Kidney (tissue), 14 donors: ENCODE data around the gene ZDBF2. TPM values are rescaled to one million over a fixed set of nuclear protein-coding genes. Genes with fewer than 3 reads are reported as not detected.

Experiments
- DNase-seq, 5 donors: peaks; one replicate each; pipeline ENCODE4 v3.0.0-alpha.2; 2013 to 2020
- FAIRE-seq: peaks from 2 replicates; lab custom pipeline; 2012; peaks lifted over from hg19 to GRCh38; lab: Jason Lieb, UNC
- H3K27ac ChIP-seq, 2 donors: one replicate each; pipeline ENCODE4 v1.7.0; 2013; ENCODE audit warnings: low read depth in 2 of 2, low read length in 2 of 2, inconsistent platforms in 1 of 2
- H3K27me3 ChIP-seq: one replicate; pipeline ENCODE4 v1.7.1; 2013; ENCODE audit warnings: low read length, inconsistent platforms; ENCODE audit not compliant: control insufficient read depth, insufficient read depth
- H3K36me3 ChIP-seq, 3 donors: one replicate each; pipeline versions ENCODE4 v1.7.0 to v1.7.1; 2013; ENCODE audit warnings: low read length in 3 of 3, control low read depth in 1 of 3, inconsistent platforms in 1 of 3; ENCODE audit not compliant: insufficient read depth in 3 of 3, control insufficient read depth in 2 of 3
- H3K4me1 ChIP-seq, 3 donors: one replicate each; pipeline versions ENCODE4 v1.7.0 to v1.7.1; 2013; ENCODE audit warnings: low read length in 3 of 3, inconsistent platforms in 1 of 3, low read depth in 1 of 3; ENCODE audit not compliant: control insufficient read depth in 2 of 3, insufficient read depth in 2 of 3
- H3K4me3 ChIP-seq, 3 donors: one replicate each; pipeline versions ENCODE4 v1.7.0 to v1.8.1; 2013; ENCODE audit warnings: low read length in 3 of 3, control low read depth in 1 of 3, inconsistent platforms in 1 of 3
- H3K9ac ChIP-seq, 3 donors: one replicate each; pipeline versions ENCODE4 v1.7.0 to v1.7.1; 2013; ENCODE audit warnings: low read length in 3 of 3, control low read depth in 1 of 3, inconsistent platforms in 1 of 3
- H3K9me3 ChIP-seq, 3 donors: one replicate each; pipeline versions ENCODE4 v1.7.0 to v1.7.1; 2013; ENCODE audit warnings: low read length in 3 of 3, control low read depth in 1 of 3, inconsistent platforms in 1 of 3; ENCODE audit not compliant: control insufficient read depth in 2 of 3, insufficient read depth in 1 of 3
- intact Hi-C: fragments of 100-400 bp; cut with DNase I; formaldehyde crosslinking; loops from one replicate; pipeline ENCODE4 v1.11.1; 2022
- polyA plus RNA-seq: library from polyadenylated mRNA; stranded (reverse); fragments of 350-450 nt; fragmentation: Illumina TruSeq; extraction: RNeasy Lipid Tissue Mini Kit (QIAGEN cat#74804); gene quantifications from one replicate; pipeline ENCODE4 v1.2.3, GENCODE V29; 2014; ENCODE audit warnings: low read depth, low replicate concordance; ENCODE audit not compliant: insufficient read depth
- total RNA-seq: library from RNA; stranded (reverse); fragmentation: NEBNext Ultra II Directional; extraction: Animal tissue kit (Norgen Biotek cat#: 25700); gene quantifications from one replicate; pipeline ENCODE4 v1.2.1, GENCODE V29; 2021
- TF ChIP-seq, protein P1 (sequence below): IDR thresholded peaks from 3 replicates; pipeline ENCODE4 v1.5.1; 2012; ENCODE audit warnings: mild to moderate bottlenecking, moderate library complexity, borderline replicate concordance; ENCODE audit not compliant: insufficient read depth; ENCODE audit errors: extremely low read depth
- donor health status: control.
- donor health status: control.
- donor health status: control.
- donor health status: control.
- donor health status: control.
- donor health status: DM: yes; HTN: yes; CAD: no.
- donor health status: Normal renal cell carcinoma (clear cell type).

Gene ZDBF2
- total and polyA plus RNA-seq, 2 donors from 2014 or later: 0.90 to 10.5 TPM

DNA sequence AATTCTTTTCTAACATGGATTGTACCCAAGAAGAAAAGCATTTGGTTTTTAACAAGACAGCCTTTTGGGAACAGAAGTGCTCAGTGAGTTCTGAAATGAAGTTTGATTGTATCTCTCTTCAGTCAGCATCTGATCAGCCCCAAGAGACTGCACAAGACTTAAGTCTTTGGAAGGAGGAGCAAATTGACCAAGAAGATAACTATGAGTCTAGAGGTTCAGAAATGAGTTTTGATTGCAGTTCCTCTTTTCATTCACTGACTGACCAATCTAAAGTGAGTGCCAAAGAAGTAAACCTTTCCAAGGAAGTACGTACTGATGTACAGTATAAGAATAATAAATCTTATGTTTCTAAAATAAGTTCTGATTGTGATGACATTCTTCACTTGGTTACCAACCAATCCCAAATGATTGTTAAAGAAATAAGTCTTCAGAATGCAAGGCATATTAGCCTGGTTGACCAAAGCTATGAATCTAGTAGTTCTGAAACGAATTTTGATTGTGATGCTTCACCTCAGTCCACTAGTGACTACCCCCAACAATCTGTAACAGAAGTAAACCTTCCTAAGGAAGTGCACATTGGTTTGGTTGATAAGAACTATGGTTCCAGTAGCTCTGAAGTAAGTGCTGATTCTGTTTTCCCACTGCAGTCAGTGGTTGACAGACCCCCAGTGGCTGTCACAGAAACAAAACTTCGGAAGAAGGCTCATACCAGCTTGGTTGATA lies 31.2 kb downstream of the ZDBF2 start:
- Histone ChIP-seq H3K27ac (no peak overlapping the region), H3K4me1 (no peaks in the 10 kb centered on the region), H3K4me3 (no peak overlapping the region), H3K9ac (no peak overlapping the region), H3K9me3 (no peaks in the 10 kb centered on the region), H3K36me3 (peaks cover 0 to 5% (median 0%) of the 10 kb centered on the region in 3 donors), H3K27me3 (no peaks in the 10 kb centered on the region)
- DNase-seq (no peak), FAIRE-seq (no peak)
- TF ChIP-seq, protein P1, sequence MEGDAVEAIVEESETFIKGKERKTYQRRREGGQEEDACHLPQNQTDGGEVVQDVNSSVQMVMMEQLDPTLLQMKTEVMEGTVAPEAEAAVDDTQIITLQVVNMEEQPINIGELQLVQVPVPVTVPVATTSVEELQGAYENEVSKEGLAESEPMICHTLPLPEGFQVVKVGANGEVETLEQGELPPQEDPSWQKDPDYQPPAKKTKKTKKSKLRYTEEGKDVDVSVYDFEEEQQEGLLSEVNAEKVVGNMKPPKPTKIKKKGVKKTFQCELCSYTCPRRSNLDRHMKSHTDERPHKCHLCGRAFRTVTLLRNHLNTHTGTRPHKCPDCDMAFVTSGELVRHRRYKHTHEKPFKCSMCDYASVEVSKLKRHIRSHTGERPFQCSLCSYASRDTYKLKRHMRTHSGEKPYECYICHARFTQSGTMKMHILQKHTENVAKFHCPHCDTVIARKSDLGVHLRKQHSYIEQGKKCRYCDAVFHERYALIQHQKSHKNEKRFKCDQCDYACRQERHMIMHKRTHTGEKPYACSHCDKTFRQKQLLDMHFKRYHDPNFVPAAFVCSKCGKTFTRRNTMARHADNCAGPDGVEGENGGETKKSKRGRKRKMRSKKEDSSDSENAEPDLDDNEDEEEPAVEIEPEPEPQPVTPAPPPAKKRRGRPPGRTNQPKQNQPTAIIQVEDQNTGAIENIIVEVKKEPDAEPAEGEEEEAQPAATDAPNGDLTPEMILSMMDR: no peak
- intact Hi-C loops: no loop called here

DNA sequence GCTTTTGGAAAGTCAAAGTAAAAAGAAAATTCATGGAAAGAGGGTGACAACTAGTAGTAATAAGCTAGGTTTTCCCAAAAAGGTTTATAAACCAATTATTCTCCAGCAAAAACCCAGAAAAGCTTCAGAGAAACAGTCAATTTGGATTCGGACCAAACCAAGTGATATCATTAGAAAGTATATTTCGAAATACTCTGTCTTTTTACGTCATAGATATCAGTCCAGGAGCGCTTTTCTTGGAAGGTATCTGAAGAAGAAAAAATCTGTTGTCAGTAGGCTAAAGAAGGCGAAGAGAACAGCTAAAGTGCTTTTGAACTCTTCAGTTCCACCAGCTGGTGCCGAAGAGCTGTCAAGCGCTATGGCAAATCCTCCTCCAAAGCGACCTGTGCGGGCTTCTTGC lies 36.6 kb downstream of the ZDBF2 start:
- TF ChIP-seq, protein P1: no peak
- Histone ChIP-seq H3K4me1 (no peaks in the 10 kb centered on the region), H3K9ac (no peak overlapping the region), H3K27me3 (no peaks in the 10 kb centered on the region), H3K27ac (no peak overlapping the region), H3K36me3 (no peaks in the 10 kb centered on the region), H3K9me3 (no peaks in the 10 kb centered on the region), H3K4me3 (no peak overlapping the region)
- peak in 1 of 5 donors; percentile 0 for DNase-seq
- intact Hi-C loops: no loop called here
- FAIRE-seq: no peak

DNA sequence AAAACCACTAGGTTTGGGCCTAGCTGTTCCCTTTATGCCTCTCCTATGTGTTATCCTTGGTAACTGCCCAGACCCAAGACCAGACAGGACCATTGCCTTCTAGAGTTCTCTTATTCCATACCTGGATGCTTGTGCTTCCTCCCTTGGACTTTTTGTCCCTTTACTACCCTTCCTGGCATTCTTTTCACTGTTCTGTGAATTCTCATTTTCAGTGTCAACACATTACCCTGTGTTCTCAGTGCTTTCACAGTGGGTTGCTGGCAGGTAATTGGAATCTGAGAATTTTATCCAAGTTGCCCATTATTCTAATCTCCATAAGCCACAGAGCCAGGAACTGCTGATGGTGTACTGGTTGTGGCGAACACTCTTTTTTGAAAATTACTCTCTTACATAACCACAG lies 41.7 kb downstream of the ZDBF2 start:
- no peaks in the 10 kb centered on the region for H3K27me3 ChIP-seq
- no peaks in the 10 kb centered on the region for H3K4me1 ChIP-seq
- no peak overlapping the region for H3K4me3 ChIP-seq
- no peak overlapping the region for H3K27ac ChIP-seq
- FAIRE-seq (no peak), DNase-seq (no peak)
- peaks cover 0 to 6% (median 3%) of the 10 kb centered on the region in 3 donors for H3K9me3 ChIP-seq
- H3K36me3 ChIP-seq: no peaks in the 10 kb centered on the region
- TF ChIP-seq, protein P1: no peak
- intact Hi-C loops: no loop called here
- no peak overlapping the region for H3K9ac ChIP-seq
